Testis (tissue), 3 donors: ENCODE results near the gene MLLT1. TPM values are rescaled to one million over a fixed set of nuclear protein-coding genes. Genes with fewer than 3 reads are reported as not detected.

Experiments used
- DNase-seq: peaks from one replicate; pipeline ENCODE4 v3.0.0-alpha.2; 2019
- H3K27ac ChIP-seq, 2 donors: fragments of 200-600 bp; sonication (generic); one replicate each; pipeline ENCODE4 v1.5.1; 2019
- H3K27me3 ChIP-seq: fragments of 200-600 bp; sonication (generic); one replicate; pipeline ENCODE4 v1.5.1; 2019
- H3K36me3 ChIP-seq: fragments of 200-600 bp; sonication (generic); one replicate; pipeline ENCODE4 v1.5.1; 2017; ENCODE audit warnings: low read depth; ENCODE audit errors: missing control alignments
- H3K4me1 ChIP-seq: fragments of 200-600 bp; sonication (generic); one replicate; pipeline ENCODE4 v1.5.1; 2019
- H3K4me3 ChIP-seq, 2 donors: fragments of 200-600 bp; sonication (generic); one replicate each; pipeline ENCODE4 v1.5.1; 2017 to 2019
- H3K9me3 ChIP-seq: fragments of 200-600 bp; sonication (generic); one replicate; pipeline ENCODE4 v1.5.1; 2017
- CTCF ChIP-seq, 3 experiments: fragments of 450-650 bp in 2 of 3; fragments of 200-600 bp in 1 of 3; sonication (generic) in 1 of 3; IDR thresholded peaks; one replicate each; pipeline ENCODE4 v1.5.1; 2016 to 2019; ENCODE audit warnings: antibody characterized with exemption in 3 of 3, mild to moderate bottlenecking in 2 of 3, moderate library complexity in 1 of 3
- POLR2A ChIP-seq: fragments of 450-650 bp; IDR thresholded peaks from one replicate; pipeline ENCODE4 v1.6.1; 2017; ENCODE audit warnings: antibody characterized with exemption, mild to moderate bottlenecking, moderate library complexity
- WGBS, 2 donors: methylation state at CpG; one replicate each; pipeline ENCODE4 v1.1.5; 2018; 5-methylcytosine and 5-hydroxymethylcytosine counted together
- intact Hi-C: fragments of 100-400 bp; cut with DNase I; formaldehyde crosslinking; loops from one replicate; pipeline ENCODE4 v1.15.1; 2023; ENCODE audit warnings: low total_unique reads
- polyA plus RNA-seq: library from polyadenylated mRNA; stranded (reverse); fragments of 350-450 nt; fragmentation: Illumina TruSeq; extraction: RNeasy Lipid Tissue Mini Kit (QIAGEN cat#74804); gene quantifications from one replicate; pipeline ENCODE4 v1.2.3, GENCODE V29; 2014; ENCODE audit warnings: low read depth, low replicate concordance; ENCODE audit not compliant: insufficient read depth
- total RNA-seq, 2 donors: library from RNA; depleted of rRNA; stranded (reverse); fragments of >200 nt; gene quantifications; one replicate each; pipeline ENCODE4 v1.2.3, GENCODE V29; 2016

The MLLT1 gene
- total and polyA plus RNA-seq, 3 donors from 2014 or later: 17.3 to 32.0 (median 22.4) TPM

- Histone ChIP-seq H3K4me3 (no peak overlapping the region), H3K4me1 (peaks cover 10% of the 10 kb centered on the region), H3K27ac (no peak overlapping the region), H3K9me3 (no peaks in the 10 kb centered on the region), H3K36me3 (no peaks in the 10 kb centered on the region), H3K27me3 (no peaks in the 10 kb centered on the region)
- intact Hi-C loops: no loop called here
- TF ChIP-seq POLR2A (no peak), CTCF (IDR thresholded peaks at IDR 0.05) (no peak)
- DNase-seq: no peak
- 93 to 96% methylated on average over 19 to 27 of the region's 27 CpGs for WGBS, 2 donors
Measured at GRCh38 chr19:6229216-6229913, 50.4 kb downstream of the MLLT1 start.

DNA sequence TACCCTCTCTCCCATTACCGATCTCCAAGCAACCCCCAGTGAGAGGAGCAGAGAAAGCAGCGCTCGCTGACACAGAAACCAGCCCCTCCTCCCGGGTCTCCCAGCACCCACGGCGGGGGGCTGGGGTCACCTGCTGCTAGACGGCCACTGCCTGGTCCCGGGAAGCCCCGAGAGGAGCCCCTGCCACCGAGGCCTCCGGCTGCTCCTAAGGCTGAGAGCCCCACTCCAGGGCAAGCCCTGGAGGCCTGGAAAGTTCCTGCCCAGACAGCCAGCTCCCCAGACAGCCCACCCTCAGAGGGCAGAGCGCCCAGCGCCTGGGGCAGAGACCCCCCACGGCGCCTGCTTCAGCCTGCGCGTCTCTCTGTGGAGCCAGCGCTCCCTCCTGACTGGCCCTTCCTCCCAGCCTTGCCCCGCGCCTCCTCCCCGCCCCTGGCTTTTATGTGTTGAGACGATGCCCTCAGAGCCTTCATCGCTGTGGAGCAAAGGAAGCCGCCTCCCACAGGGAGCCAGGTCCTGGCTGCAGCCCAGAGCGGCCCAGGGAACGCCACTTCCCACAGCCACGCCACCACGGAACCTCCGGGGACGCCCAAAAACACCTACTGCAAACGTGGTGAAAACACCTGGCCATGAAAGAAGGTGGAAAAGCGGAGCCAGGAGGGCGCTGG lies 51.1 kb downstream of the MLLT1 start:
- WGBS, 2 donors: 84 to 87% methylated on average over 16 to 33 of the region's 33 CpGs
- no peak overlapping the region for H3K4me3 ChIP-seq
- H3K4me1 ChIP-seq: peaks cover 8% of the 10 kb centered on the region
- H3K27me3 ChIP-seq: no peaks in the 10 kb centered on the region
- H3K9me3 ChIP-seq: no peaks in the 10 kb centered on the region
- DNase-seq: no peak
- intact Hi-C loops: no loop called here
- no peak for TF ChIP-seq POLR2A
- TF ChIP-seq CTCF (IDR thresholded peaks at IDR 0.05): no peak
- no peaks in the 10 kb centered on the region for H3K36me3 ChIP-seq
- no peak overlapping the region for H3K27ac ChIP-seq

GRCh38 chr19:6227936-6228325 lies 51.8 kb downstream of the MLLT1 start:
- no peaks in the 10 kb centered on the region for H3K27me3 ChIP-seq
- no peak overlapping the region for H3K27ac ChIP-seq
- intact Hi-C loops: no loop called here
- H3K9me3 ChIP-seq: no peaks in the 10 kb centered on the region
- TF ChIP-seq POLR2A (no peak), CTCF (IDR thresholded peaks at IDR 0.05) (no peak)
- peaks cover 1% of the 10 kb centered on the region for H3K4me1 ChIP-seq
- DNase-seq: no peak
- no peak overlapping the region for H3K4me3 ChIP-seq
- WGBS, 2 donors: 88 to 95% methylated on average over 12 of the region's 12 CpGs
- H3K36me3 ChIP-seq: no peaks in the 10 kb centered on the region

DNA sequence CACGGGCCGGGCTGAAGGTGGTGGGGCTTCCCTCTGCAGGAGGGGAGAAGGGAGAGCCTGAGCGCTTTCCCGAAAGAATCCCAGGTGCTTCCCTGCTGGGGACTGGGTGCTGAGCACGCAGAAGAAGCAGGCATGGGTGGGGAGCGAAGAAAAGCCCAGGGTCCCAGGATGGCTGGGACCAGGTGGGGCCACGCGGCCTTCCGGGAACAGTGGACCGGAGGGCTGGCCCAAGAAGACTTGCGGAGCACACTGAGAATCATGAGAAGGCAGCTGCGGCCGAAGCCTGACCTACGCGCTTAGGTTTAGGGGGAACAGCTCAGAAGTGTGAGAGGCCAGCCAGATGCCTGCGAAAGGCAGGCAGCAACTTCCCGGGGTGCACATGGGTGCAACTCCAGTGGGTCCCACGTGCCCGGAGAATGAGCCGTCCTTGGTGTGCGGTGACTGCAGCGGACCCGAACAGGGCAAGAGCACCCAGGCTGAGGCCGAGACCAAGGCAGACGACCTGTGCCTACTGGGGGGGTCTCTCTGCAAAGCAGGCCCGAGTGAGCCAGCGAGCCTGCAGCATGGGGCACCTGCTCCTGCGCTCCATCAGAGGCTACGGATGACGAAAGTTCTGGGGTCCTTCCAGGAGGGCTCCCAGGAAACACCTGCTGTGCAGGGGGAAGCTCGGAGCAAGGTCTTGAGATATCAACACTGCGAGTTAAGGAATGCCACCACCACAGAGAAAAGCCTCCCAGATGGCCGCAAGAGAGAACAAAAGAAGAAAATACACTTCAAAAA lies 52.4 kb downstream of the MLLT1 start:
- intact Hi-C loops: no loop called here
- DNase-seq: no peak
- Histone ChIP-seq H3K27ac (no peak overlapping the region), H3K27me3 (no peaks in the 10 kb centered on the region), H3K36me3 (no peaks in the 10 kb centered on the region), H3K4me1 (peaks cover 7% of the 10 kb centered on the region), H3K4me3 (no peak overlapping the region), H3K9me3 (no peaks in the 10 kb centered on the region)
- TF ChIP-seq POLR2A (no peak), CTCF (IDR thresholded peaks at IDR 0.05) (no peak)
- WGBS, 2 donors: 94 to 97% methylated on average over 26 to 33 of the region's 33 CpGs
